GM21381 (cell line): ENCODE results near the gene UTP15.

Source experiments
- ATAC-seq: cut with Tn5 transposase; IDR thresholded peaks from one replicate; pipeline ENCODE4 v1.9.1; 2021; ENCODE audit warnings: mild to moderate bottlenecking, moderate library complexity; ENCODE audit not compliant: unreplicated experiment

Gene UTP15, protein sequence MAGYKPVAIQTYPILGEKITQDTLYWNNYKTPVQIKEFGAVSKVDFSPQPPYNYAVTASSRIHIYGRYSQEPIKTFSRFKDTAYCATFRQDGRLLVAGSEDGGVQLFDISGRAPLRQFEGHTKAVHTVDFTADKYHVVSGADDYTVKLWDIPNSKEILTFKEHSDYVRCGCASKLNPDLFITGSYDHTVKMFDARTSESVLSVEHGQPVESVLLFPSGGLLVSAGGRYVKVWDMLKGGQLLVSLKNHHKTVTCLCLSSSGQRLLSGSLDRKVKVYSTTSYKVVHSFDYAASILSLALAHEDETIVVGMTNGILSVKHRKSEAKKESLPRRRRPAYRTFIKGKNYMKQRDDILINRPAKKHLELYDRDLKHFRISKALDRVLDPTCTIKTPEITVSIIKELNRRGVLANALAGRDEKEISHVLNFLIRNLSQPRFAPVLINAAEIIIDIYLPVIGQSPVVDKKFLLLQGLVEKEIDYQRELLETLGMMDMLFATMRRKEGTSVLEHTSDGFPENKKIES

DNA sequence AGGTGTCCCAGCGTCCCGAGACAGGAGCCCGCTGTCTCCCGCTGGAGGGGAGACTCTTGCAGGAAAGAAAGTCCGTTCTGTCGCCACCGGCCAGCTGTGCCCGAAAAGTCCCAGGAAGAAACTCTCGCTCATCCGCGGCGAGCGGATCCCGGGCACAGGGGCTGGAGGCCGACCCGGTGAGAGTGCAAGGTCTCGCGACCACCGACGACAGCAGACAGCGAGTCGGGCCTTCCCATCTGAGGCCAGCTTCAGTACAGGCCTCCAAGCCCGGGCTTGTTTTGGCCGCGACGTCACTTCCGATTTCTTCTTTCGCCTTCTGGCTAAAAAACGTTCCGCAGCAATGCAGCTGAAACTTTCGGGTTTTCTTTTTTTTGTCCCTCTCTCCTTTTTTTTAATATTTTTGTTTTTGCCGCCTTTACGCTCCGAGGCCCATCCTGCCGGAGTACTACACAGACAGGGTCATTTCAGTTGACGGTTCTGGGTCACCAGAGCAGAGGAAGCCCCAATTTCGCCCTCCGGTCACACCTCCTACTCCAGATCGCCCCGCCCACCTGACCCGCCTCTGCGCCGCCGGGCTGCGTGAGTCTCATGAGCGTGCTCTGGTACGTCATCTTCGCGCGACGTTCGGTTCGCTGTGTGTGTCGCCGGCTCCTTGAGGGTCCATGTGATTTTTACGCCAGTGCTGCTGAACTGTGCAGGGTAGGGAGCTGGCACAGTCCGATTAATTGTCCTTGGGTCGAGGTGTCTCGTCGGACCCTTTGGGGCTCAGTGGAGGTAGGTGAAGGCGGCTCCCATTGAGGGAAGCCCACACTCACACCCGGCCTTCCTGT is at the start of gene UTP15, which contains the start of gene ANKRA2:
Gene UTP15 (plus strand): TSS at position 605 of the 830 bp plus-strand sequence. CDS start 1,602 bp downstream, outside the sequence.
Gene ANKRA2 (minus strand): TSS at position 501 of the 830 bp plus-strand sequence. CDS start 2,758 bp downstream, outside the sequence.
- peak; percentile 91 for ATAC-seq

DNA sequence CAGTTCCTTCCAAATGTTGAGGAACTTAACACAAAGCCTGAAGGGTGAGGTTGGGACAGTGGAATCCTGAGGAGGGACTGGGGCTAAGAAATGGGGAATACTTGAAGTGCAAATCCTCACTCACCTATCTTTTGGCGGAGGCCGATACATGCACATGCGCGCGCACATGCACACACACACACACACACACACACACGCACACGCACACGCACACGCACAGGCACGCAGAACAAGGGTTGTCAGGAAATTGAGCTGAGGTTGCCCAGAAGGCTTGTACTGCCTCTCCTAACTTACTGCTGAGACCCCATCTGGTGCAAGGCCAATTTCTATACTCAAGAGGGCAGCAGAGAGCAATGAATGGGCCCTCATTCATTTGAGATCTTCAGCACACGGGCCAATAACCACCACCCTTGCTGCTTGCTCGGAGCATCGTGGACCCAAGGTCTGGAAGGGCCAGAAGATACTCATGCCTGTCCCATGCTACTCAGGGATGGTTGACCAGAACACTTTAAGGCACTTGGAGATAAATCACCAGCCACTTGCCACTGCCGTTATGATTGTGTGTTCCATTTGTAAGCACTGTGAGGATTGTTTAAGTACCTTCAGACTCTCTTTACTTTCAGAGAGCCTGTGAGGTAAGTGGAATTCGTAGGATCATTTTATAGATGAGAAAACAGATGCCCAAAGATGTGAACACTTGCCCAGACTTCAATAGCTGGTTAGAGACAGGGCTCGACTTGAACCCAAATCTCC is 45.8 kb upstream of the UTP15 start:
- ATAC-seq = peak; percentile 92

DNA sequence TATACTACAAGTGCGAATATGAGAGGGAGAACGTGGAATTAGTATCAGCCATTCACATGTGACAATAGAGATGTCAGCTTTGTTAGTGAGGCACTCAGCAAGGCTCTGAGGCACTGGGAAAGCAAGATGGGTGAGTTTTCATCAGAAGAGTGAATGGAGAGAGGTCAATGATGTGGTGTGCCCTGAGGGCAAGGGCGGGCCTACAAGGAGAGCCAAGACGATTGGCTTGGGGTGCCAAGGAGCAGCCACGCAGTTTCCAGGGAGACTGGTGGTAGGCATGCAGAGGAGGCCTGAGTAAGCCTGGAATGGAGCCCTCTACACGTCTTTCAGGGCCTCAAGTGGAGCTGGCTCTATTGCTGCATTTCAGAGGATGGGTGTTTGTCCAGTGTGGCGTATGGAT is 42.6 kb upstream of the UTP15 start:
- no peak for ATAC-seq

DNA sequence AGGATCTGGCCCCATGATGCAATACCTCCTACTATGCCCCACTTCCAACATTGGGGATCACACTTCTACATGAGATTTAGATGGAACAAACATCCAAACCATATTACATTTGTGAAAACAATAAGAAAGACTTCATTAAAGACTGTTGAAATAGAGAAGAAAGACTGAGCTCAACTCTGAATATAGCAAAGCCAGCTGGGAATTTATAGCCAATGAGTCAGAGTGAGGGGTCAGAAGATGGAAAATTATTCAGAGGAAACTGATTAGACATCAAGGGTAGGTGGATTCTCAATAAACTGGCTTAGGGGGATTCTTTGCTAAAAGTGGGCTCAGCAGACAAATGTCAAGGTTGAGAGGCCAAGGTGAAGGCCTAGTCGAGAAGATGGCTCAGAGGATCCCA is 41.7 kb upstream of the UTP15 start:
- no peak for ATAC-seq

DNA sequence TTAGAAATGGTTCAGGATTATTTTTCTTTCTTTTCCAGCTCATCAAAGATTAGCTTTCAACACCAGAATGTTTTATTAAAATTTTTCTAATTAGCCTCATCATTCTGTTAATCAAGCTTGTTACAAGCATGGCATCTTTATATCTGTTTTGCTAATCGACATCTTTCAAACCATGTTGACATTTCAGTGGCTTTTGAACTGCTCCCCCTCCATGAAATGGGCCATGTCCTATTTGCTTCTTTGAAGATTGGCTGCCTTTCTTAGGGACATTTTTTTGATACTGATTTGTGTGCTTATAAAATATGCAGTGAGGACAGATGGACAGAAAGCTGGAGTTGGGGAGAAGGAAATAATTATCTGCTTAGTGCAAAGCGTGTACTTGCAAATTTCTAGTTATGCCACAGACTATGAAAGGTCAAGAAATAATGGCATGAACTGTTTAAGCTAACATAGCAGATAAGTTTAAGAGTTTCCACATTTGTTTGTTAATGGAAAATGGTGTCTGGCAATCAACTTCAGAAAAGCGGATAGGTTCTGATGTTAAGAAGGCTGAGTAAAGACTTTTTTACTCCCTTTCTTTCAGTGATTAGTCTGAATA is 39.8 kb upstream of the UTP15 start:
- ATAC-seq = no peak

DNA sequence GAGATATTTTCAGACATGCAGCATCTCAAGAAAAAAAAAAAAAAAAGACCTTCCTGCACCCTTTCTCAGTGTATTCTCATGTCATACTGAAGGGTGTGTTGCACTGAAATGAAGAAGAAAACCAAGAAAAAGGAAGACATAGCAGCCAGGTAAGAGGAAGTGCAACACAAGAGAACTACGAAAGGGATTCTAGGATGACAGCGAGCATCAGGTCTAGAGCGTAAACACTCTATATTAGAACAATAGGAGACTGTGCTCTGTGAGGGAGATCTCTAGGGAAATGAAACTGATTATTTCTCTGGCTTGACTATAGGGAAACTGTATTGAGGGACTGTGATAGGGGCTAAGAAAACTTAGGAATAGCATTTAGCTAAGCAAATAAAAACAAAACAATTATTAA is 37.3 kb upstream of the UTP15 start:
- ATAC-seq = no peak

DNA sequence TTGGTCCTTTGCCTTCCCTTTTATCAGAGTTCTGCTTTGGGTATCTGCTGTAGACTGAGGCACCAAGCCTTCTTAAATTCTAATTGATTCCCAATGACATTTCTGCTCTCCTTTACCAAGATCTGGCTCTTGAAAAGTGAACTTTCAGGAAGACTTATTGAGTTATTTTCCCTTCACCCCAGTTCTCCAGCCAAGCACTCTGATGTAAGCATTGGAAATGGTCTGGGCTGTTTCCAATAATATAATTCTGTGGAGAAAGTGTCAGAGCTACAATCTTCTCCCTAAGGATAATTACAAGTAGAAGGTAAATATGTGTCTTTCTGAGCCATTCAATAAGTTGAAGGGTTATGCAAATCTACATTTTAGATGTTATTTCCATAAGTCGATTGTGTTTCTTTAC is 36.5 kb upstream of the UTP15 start:
- no peak for ATAC-seq

DNA sequence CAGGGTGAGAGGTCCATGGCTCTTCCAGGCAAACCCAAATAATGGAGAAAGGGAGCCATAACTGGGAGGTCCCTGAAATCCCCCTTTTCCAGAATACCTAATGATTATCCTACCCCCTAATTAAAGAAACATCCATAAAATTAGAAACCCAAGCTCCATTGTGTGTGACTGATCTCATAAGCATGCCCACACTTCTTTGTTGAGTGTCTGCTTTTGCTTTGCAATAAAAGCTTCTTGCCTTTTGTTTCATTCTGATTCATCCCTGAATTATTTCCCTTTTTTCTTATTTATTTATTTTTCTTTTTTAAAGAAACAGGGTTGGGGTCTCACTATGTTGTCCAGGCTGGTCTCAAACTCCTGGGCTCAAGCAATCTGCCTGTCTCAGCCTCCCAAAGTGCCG is 34.2 kb upstream of the UTP15 start:
- ATAC-seq = no peak

DNA sequence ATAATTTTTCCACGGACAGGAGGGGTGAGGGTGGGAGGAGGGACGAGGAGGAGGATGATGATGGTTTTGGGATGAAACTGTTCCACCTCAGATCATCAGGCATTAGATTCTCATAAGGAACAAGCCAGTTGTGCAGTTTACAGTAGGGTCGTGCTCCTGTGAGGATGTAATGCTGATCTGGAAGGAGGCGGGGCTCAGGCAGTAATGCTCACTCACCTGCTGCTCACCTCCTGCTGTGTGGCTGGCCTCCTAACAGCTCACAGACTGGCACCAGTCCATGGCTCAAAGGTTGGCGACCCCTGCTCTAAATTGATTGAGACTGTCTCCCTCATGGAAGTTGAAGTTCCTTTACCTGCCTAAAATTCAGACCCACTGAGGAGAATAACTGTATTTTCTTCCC is 33.3 kb upstream of the UTP15 start:
- no peak for ATAC-seq

DNA sequence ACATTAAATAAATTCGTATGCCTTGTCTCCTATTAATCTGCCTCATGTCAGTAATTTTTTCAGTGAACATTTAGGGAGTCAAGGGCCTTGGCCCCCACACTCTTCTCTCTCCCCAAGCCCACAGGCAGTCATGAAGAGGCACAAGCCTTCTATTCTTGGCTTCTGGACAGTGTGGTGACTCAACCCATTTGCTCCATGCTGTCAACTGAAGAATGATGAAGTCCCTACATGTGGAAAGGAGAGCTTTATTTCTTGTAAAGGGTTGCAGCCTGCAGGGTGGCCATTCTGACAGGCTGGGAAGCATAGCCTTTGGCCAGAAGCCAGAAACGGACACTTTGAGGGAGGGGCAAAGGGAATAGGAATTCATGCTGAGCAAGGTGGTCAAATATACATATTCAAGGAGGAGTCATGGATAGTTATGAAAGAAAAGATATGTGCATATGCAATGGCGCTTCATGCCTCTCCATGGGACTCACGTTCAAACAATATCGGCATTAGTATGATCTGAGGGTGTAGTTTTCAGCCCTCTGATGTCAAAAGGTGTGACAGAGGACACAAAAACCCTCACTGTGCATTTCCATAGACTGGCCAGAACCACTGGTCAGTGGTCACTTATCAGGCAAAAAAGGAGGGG is 31.4 kb upstream of the UTP15 start:
- ATAC-seq = no peak

DNA sequence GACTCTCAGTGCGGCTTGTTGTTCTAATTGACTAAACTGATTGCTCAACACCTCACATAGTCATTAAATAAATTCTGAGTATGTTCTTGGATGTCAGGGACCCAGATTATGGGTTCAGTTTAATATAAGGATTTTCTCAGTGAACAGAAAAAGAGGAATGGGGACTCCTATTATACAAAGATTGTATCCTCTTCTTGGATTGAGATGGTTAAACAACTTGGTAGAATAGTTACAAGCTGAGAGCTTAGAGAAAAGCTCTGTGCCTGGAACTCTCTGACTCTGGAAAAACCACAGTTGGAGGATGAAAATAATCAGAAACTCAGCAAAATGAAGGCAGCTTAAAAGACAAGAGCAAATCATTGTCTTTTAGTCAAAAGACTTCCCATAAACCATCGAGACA is 30.6 kb upstream of the UTP15 start:
- no peak for ATAC-seq

DNA sequence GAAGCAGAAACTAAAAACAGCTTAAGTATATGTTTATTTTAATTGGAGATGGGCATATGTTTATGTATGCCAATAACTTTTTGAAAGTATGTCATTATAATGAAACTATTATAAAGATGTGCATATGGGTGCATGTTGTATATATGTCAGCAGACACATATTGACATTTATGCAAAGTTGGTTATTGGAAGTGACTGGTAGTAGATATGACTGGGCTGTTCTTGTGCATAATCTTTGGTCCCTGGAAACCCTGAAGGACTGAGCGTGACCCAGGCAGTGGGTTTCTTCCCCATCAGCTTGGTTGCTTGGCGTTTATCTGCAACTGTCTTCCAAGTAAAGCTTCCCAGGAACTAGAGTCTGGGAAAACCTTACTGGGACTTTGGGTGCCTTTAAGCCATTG is 25.8 kb upstream of the UTP15 start:
- no peak for ATAC-seq

DNA sequence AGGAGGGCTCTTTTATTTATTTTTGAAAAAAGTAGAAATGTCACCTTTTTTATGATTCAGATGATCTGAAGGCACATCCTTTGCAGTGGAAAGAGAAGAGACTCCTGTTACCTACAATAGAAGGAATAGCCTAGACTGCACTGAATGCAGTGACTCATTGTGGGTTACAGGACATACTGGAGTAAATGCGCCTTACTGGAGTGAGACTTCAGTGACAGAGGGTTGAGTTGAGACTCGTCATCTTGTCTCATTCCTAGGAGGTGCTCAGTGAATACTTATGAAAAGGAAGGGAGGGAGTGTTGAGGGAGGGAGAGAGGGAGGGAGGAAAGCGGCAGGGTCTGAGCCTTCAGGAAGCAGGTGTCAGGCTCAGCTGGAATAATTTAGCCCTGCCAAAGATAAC is 25.4 kb upstream of the UTP15 start:
- no peak for ATAC-seq

DNA sequence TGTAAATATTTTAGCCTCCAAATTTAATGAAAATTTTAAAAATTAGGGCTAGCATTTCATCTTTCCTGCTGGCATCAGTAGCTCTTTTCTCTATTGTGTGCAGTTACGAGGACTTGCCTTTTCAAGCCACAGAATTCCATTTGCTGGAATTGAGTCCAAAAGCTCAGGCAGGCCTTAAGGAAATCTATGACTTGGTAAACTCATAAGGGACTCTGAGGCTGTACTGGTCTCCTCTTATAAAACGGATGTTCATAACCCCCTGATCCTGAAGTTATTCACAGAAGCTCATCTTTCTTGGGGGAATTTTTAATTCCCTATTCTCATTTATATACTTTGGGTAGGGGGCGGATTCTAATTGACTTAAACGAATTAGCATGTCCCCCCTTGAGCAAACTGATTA is 23.5 kb upstream of the UTP15 start:
- no peak for ATAC-seq

DNA sequence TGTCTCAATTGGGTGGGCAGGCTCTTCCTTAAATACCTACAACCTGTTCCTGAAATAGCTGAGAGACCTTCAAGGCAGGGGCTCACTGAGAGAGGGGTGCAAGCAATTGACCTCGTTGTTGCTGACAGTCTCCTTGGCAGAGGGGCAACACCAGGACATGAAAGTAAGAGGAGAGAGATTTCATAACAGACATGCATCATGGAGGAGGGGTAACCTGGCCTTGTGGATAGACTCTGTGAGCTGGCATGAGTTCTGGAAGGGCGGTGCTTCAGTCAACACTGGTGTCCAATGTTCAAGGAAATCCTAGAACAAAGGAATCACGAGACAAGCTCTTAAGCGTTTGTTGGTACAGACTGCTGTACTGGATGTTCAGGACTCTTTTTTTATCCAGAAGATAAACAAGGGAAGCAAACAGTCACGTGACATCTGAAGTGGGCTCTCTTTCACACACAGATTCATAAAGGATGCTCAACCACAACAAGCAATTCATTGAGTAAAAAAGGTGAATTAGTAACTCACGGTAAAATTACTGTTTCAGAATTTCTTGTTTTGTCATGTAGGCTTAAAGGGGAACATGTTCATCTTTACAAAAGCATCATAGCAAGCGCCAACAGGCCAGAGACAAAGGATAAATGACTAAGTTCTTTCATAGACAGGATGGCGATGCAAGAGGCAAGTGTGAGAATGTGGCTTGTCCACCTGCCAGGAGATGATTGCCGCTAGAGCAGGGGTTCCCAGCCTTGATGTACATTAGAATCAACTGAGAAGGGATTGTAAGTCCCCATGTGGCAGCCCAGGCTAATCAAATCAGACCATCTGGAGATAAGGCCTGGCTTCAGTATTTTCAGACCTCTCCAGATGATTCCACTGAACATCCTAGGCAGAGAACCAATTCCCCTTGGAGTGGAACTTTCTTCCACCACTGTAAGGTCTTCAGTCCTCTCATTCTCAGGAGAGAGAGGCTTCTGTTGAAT is 20.8 kb upstream of the UTP15 start:
- no peak for ATAC-seq

DNA sequence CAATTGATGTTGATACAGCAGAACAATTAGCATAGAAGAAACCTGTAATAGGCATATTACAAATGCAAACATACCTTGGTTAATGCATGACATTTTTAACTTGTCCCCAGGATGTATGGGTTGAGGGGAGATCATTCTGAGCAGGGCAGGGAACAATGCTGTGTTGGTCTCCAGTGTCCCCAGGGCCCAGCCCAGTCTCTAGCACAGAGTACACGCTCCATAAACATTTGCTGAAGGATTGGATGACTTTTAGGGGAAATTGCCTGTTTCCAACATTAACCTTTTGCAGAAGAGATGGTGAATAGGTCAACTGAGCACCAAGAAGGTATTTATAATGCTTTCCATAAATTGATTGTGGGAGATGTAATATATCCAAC is 20.2 kb upstream of the UTP15 start:
- ATAC-seq = no peak

DNA sequence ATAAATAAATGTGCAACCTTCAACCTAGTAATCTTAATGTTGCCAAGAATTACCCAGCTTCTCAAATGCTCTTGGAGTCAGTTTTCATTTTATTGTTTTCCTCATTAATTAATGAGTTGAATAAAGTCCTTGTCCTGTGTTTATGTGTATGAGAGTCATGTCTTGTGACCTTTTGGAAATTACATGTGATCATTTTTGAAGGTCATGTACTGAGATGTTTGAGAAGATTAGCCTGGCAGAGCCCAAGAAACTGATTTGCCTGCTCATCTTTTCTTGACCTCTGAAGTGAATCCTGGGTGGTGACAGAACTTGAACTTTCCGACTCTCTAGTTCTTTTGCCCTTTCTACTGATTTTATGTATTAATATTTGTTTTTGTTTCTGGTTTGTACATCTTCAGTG is 15.5 kb upstream of the UTP15 start:
- ATAC-seq = no peak

DNA sequence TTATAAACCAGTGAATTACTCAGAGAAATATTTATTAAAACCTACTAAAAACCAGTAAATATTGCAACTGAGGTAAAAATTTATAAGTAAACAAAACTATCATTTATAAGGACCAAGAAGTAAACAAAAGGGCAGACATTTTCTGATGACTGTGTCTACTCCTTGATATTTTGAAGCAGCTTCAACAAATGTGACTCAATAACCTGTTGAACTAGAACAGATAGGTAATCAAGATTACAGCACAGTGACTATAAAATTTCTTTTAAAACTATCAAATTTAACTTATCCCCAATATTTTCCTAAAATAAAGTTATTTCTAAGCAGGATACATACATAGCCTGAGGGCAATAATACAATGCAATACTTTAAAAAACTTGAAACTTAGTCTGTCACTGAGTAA is 12.9 kb upstream of the UTP15 start:
- no peak for ATAC-seq

DNA sequence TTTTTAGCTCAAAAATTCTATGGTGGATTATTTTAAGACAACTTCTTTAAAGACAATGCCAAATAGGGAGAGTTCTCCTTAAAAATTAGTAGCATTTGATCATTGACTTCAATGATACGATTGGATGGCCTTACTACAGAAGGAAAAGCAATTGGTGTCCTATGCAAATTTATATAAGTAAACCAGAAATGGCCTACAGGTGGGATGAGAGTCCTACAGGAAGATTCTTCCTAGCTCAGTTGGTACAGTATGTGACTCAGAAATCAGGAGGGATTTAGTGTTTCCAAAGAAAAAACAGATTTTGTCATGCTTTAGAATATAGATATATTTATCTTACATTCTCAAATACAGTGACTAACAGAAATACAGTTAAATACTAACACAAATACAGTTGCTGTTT is 6.6 kb upstream of the UTP15 start:
- ATAC-seq = no peak
